Activated CD4-positive, alpha-beta T cell treated with anti-CD3 and anti-CD28 coated beads, Interleukin-2, amount 50 U/mL, for 48 hours (primary cell): ENCODE measurements around the gene PSMC3.

Source experiments
- DNase-seq, 2 experiments: peaks; one replicate each; pipeline ENCODE4 v3.0.0-alpha.2; 2020

The PSMC3 gene

GRCh38 chr11:47374720-47375019 is 51.6 kb downstream of the PSMC3 start:
- DNase-seq = no peak

GRCh38 chr11:47373876-47374719 is 52.1 kb downstream of the PSMC3 start:
- DNase-seq = peak; percentile 92

DNA sequence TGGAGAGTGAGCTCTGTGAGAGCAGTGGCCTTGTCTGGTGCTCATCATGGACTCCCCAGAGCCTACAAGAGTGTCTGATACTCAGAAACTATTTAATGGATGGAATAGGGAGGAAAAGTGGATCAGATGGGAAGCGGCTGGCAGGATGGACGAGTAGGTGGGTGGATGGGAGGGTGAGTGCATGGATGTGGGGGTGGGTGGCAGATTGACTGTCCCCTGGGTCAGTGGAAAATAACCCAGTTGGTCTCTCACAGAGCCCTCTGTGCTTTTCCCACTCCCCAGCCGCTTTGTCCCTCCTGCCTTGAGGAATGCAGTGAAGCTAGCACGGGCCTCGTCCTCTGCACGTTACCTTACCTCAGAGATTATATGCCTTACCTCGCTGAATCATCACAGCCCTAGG is 53.8 kb downstream of the PSMC3 start:
- no peak for DNase-seq

- DNase-seq = no peak
These were observed 56.6 kb downstream of the PSMC3 start for GRCh38 chr11:47369676-47370075.
